Heart right ventricle (tissue), 16 donors: ENCODE measurements around the gene VSNL1. TPM values are rescaled to one million over a fixed set of nuclear protein-coding genes. Genes with fewer than 3 reads are reported as not detected.

ENCODE experiments used
- ATAC-seq, 8 donors: fragments of 200-7000 bp; cut with Tn5 transposase; one replicate each; pipeline ENCODE4 v1.9.1; 2020; ENCODE audit warnings: mild to moderate bottlenecking in 8 of 8, moderate library complexity in 8 of 8, moderate number of reproducible peaks in 1 of 8
- DNase-seq, 2 donors: peaks; one replicate each; pipeline ENCODE4 v3.0.0-alpha.2; 2020
- H3K27ac ChIP-seq, 10 donors: fragments of 200-600 bp; sonication (generic) in 2 of 10; one replicate each; pipeline versions ENCODE4 v1.5.0 to v1.8.0; 2020 to 2022; ENCODE audit warnings: mild to moderate bottlenecking in 3 of 10
- H3K27me3 ChIP-seq, 7 donors: fragments of 200-600 bp; one replicate each; pipeline ENCODE4 v1.8.0; 2021 to 2022; ENCODE audit warnings: mild to moderate bottlenecking in 2 of 7
- H3K36me3 ChIP-seq, 9 donors: fragments of 200-600 bp; sonication (generic) in 1 of 9; one replicate each; pipeline versions ENCODE4 v1.5.0 to v1.8.0; 2020 to 2022; ENCODE audit warnings: mild to moderate bottlenecking in 2 of 9
- H3K4me1 ChIP-seq, 9 donors: fragments of 200-600 bp; sonication (generic) in 1 of 9; one replicate each; pipeline versions ENCODE4 v1.5.0 to v1.8.0; 2020 to 2022; ENCODE audit warnings: mild to moderate bottlenecking in 4 of 9
- H3K4me3 ChIP-seq, 10 donors: fragments of 200-600 bp; sonication (generic) in 2 of 10; one replicate each; pipeline versions ENCODE4 v1.5.0 to v1.8.0; 2020 to 2022; ENCODE audit warnings: mild to moderate bottlenecking in 7 of 10, moderate library complexity in 2 of 10
- H3K9me3 ChIP-seq, 11 donors: fragments of 200-600 bp in 10 of 11; sonication (generic) in 2 of 11; one replicate each; pipeline versions ENCODE4 v1.5.0 to v1.8.0; 2013 to 2022; ENCODE audit warnings: mild to moderate bottlenecking in 2 of 11, control low read depth in 1 of 11, moderate library complexity in 1 of 11
- WGBS, 2 donors: extraction: QIAGEN DNeasy Blood & Tissue Kit; methylation state at CpG; one replicate each; pipeline ENCODE4 v1.1.7; 2013; ENCODE audit warnings: inconsistent platforms in 1 of 2; 5-methylcytosine and 5-hydroxymethylcytosine counted together
- intact Hi-C, 10 donors: fragments of 100-400 bp; cut with DNase I; formaldehyde crosslinking; loops; one replicate each; pipeline versions ENCODE4 v1.11.1 to v1.14.2; 2022
- polyA plus RNA-seq, 2 donors: library from polyadenylated mRNA; stranded (reverse); fragments of 200-250 nt; gene quantifications; one replicate each; pipeline ENCODE4 v1.2.3, GENCODE V29; 2013
- total RNA-seq, 10 donors: library from RNA; stranded (reverse); fragmentation: NEBNext Ultra II Directional in 3 of 10; extraction: Animal tissue kit (Norgen Biotek cat#: 25700) in 3 of 10; gene quantifications; one replicate each; pipeline versions ENCODE4 v1.2.1 to v1.2.4, GENCODE V29; 2021 to 2023
- TF ChIP-seq, protein P1 (sequence below), 9 donors: fragments of 200-600 bp; sonication (generic) in 2 of 9; IDR thresholded peaks; one replicate each; pipeline versions ENCODE4 v1.5.0 to v1.8.0; 2021 to 2022; ENCODE audit warnings: antibody characterized with exemption in 9 of 9, mild to moderate bottlenecking in 5 of 9, moderate library complexity in 1 of 9
- donor health status: Arrhythmogenic right ventricular cardiomyopathy.
- donor health status: ischemic (EF 13 %, LVEDD 7.1; RV severe dilation, severe dysfunction).
- donor health status: healthy with polysubstance abuse.
- donor health status: DM: no; HTN: yes; CAD: no.
- donor health status: DM: no; HTN: no; CAD: no.
- donor health status: ischemic (EF 25% LVEDD 6.9; RV normal size, moderate dysfunction).
- donor health status: ischemic (EF 25% LVEDD 5.7; RV mildly dilated, moderate dysfunction).
- donor health status: healthy.
- donor health status: DM: yes; HTN: yes; CAD: no.
- donor health status: Ischemic cardiomyopathy.
- donor health status: ischemic (EF 35%, LVEDD 5.7; RV mildly dilated, moderate dysfunction).
- donor health status: nonischemic (EF 11% LVEDD 7.7; RV severe dilation, severe dysfunction).
- donor health status: DM: yes; HTN: yes; CAD: no.
- donor health status: PGD.
- donor health status: ischemic (EF 29% LVEDD 5.4; RV normal size, mild dysfunction).
- donor health status: nonischemic (EF 23%, LVEDD 6.1; RV moderate dilation, normal function).

The VSNL1 gene
- total and polyA plus RNA-seq, 12 donors, result 5.9 to 24.3 (median 17.3) TPM

DNA sequence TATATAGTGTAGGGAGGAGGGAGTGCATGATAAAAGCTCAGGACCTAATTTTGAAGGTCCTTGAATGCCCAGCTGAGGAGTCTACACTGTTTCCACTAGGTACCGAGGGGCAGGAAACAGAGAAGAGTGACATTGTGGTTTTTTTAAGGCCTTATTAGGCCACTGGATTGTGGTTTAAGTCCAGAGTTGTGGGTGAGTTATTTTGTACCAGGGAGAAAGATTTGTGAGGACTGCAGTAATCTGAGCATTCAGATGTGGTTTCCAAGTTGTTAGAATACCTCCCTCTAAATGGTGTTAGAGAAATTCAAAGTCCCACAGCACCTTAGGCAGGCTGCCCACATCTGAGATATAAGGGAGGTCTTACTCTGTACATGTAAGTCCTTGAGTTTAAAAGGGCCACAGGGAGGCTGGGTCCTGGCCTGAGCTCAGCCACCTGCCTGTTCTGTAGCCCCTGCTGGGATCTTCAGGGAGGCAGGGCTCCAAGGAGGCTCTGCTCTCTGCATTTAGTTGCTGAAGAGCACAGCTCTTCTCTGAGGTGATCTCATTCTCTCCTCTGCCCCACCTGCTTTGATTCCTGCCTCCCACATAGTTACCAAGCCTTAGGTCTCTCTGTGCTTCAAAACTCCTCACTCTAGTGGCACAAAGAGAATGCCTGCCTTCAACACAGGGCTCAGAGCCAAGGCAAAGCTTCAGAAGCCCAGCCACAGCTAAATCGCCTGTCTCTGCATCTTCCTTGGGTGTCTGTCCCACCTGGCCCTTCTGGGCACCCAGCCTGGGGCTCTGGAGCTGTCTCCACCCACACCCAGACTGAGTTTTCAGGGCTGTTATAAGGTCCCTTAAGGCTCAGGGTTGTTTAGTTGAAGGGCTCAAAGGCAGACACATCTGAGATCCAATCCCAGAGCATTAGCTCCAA lies 88.1 kb downstream of the VSNL1 start:
- Histone ChIP-seq H3K27me3 (no peaks in the 10 kb centered on the region), H3K27ac (no peak overlapping the region), H3K36me3 (no peaks in the 10 kb centered on the region), H3K9me3 (peaks cover 0 to 13% (median 4%) of the 10 kb centered on the region in 11 donors), H3K4me1 (peaks cover 0 to 6% (median 0%) of the 10 kb centered on the region in 9 donors), H3K4me3 (no peak overlapping the region)
- WGBS, 2 donors, result 46 to 58% methylated on average over 2 of the region's 2 CpGs
- DNase-seq (no peak), ATAC-seq (peak in 2 of 8 donors; percentile 23 to 45)
- intact Hi-C loops, result no loop called here
- TF ChIP-seq, protein P1, sequence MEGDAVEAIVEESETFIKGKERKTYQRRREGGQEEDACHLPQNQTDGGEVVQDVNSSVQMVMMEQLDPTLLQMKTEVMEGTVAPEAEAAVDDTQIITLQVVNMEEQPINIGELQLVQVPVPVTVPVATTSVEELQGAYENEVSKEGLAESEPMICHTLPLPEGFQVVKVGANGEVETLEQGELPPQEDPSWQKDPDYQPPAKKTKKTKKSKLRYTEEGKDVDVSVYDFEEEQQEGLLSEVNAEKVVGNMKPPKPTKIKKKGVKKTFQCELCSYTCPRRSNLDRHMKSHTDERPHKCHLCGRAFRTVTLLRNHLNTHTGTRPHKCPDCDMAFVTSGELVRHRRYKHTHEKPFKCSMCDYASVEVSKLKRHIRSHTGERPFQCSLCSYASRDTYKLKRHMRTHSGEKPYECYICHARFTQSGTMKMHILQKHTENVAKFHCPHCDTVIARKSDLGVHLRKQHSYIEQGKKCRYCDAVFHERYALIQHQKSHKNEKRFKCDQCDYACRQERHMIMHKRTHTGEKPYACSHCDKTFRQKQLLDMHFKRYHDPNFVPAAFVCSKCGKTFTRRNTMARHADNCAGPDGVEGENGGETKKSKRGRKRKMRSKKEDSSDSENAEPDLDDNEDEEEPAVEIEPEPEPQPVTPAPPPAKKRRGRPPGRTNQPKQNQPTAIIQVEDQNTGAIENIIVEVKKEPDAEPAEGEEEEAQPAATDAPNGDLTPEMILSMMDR (IDR thresholded peaks at IDR 0.05), result no peak

GRCh38 chr2:17630089-17630488 lies 89.6 kb downstream of the VSNL1 start:
- DNase-seq, result no peak
- 93 to 95% methylated on average over 4 of the region's 4 CpGs for WGBS, 2 donors
- Histone ChIP-seq H3K4me3 (no peak overlapping the region), H3K4me1 (peaks cover 0 to 6% (median 3%) of the 10 kb centered on the region in 9 donors), H3K27ac (no peak overlapping the region), H3K9me3 (peaks cover 0 to 10% (median 4%) of the 10 kb centered on the region in 11 donors), H3K36me3 (no peaks in the 10 kb centered on the region), H3K27me3 (no peaks in the 10 kb centered on the region)
- no peak for ATAC-seq
- TF ChIP-seq, protein P1 (IDR thresholded peaks at IDR 0.05), result no peak
- intact Hi-C loops, result no loop called here

DNA sequence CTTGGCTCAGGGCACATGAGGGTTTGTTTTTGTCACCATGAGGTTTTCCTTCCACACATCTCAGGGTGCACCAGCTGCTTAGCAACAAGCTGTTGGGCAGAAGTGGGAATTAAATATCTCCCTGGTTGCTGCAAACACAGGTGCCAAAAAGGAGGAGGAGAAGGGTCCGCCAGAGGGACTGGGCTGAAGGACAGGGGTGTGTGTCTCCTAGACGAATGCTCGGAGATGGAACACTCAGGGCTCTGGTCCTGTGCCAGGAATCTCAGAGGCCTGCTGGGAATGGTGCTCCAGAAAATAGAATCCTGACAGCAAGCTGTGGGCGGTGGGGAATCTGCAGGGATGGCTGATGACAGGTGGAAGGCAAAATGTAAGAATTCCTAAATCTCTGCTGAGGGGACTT lies 94.5 kb downstream of the VSNL1 start:
- TF ChIP-seq, protein P1 (IDR thresholded peaks at IDR 0.05), result no peak
- Histone ChIP-seq H3K27ac (no peak overlapping the region), H3K36me3 (no peaks in the 10 kb centered on the region), H3K4me3 (no peak overlapping the region), H3K4me1 (peaks cover 0 to 12% (median 3%) of the 10 kb centered on the region in 9 donors), H3K27me3 (no peaks in the 10 kb centered on the region), H3K9me3 (peaks cover 0 to 2% (median 0%) of the 10 kb centered on the region in 11 donors)
- WGBS, 2 donors, result 22 to 37% methylated on average over 4 of the region's 4 CpGs
- DNase-seq (peak; percentile 21 to 29), ATAC-seq (peak in 5 of 8 donors; percentile 58 to 72 (median 71))
- intact Hi-C loops, result no loop called here

- Histone ChIP-seq H3K9me3 (no peaks in the 10 kb centered on the region), H3K36me3 (no peaks in the 10 kb centered on the region), H3K4me3 (no peak overlapping the region), H3K4me1 (peaks cover 0 to 12% (median 3%) of the 10 kb centered on the region in 9 donors), H3K27ac (no peak overlapping the region), H3K27me3 (no peaks in the 10 kb centered on the region)
- 90 to 96% methylated on average over 3 of the region's 3 CpGs for WGBS, 2 donors
- TF ChIP-seq, protein P1 (IDR thresholded peaks at IDR 0.05), result no peak
- ATAC-seq, result no peak
- intact Hi-C loops, result no loop called here
- DNase-seq, result no peak
These were observed 95.8 kb downstream of the VSNL1 start for GRCh38 chr2:17636257-17636656.
